Small intestine (tissue), 7 donors: ENCODE data around the gene OR8B8. TPM values are rescaled to one million over a fixed set of nuclear protein-coding genes. Genes with fewer than 3 reads are reported as not detected.
"Not testable (repeated sequence)": the region's sequence is repeated elsewhere in the genome, so short reads cannot be mapped to it uniquely, and the experiment has no call there.

ENCODE experiments used
- DNase-seq, 2 donors: peaks; one replicate each; pipeline versions ENCODE4 v3.0.0 to v3.0.0-alpha.2; 2013
- FAIRE-seq: peaks from 2 replicates; lab custom pipeline; 2012; peaks lifted over from hg19 to GRCh38; lab: Jason Lieb, UNC
- H3K27ac ChIP-seq, 3 donors: one replicate each; pipeline ENCODE4 v1.5.1; 2013; ENCODE audit warnings: low read length in 2 of 3, mild to moderate bottlenecking in 2 of 3, control low read depth in 1 of 3, inconsistent platforms in 1 of 3, low read depth in 1 of 3, moderate library complexity in 1 of 3
- H3K27me3 ChIP-seq, 3 donors: one replicate each; pipeline ENCODE4 v1.6.1; 2013; ENCODE audit warnings: low read length in 3 of 3, inconsistent platforms in 1 of 3; ENCODE audit not compliant: control insufficient read depth in 3 of 3, insufficient read depth in 3 of 3
- H3K36me3 ChIP-seq, 3 donors: one replicate each; pipeline ENCODE4 v1.6.1; 2013; ENCODE audit warnings: low read length in 3 of 3, inconsistent platforms in 1 of 3, low read depth in 1 of 3, mild to moderate bottlenecking in 1 of 3, moderate library complexity in 1 of 3; ENCODE audit not compliant: control insufficient read depth in 3 of 3, insufficient read depth in 2 of 3
- H3K4me1 ChIP-seq, 3 donors: one replicate each; pipeline ENCODE4 v1.6.1; 2013; ENCODE audit warnings: low read length in 2 of 3, inconsistent platforms in 1 of 3, low read depth in 1 of 3, mild to moderate bottlenecking in 1 of 3, moderate library complexity in 1 of 3; ENCODE audit not compliant: control insufficient read depth in 3 of 3, insufficient read depth in 2 of 3
- H3K4me3 ChIP-seq, 3 donors: one replicate each; pipeline ENCODE4 v1.5.1; 2013; ENCODE audit warnings: low read length in 3 of 3, control low read depth in 1 of 3, inconsistent platforms in 1 of 3, low read depth in 1 of 3, mild to moderate bottlenecking in 1 of 3, moderate library complexity in 1 of 3
- H3K9me3 ChIP-seq, 2 donors: one replicate each; pipeline ENCODE4 v1.6.1; 2013; ENCODE audit warnings: low read depth in 1 of 2, low read length in 1 of 2; ENCODE audit not compliant: control insufficient read depth in 2 of 2, insufficient read depth in 1 of 2
- WGBS, 3 donors: extraction: QIAGEN DNeasy Blood & Tissue Kit; methylation state at CpG; one replicate each; pipeline ENCODE4 v1.1.7; 2013; 5-methylcytosine and 5-hydroxymethylcytosine counted together
- polyA plus RNA-seq, 4 donors: library from polyadenylated mRNA; stranded (reverse) in 3 of 4; unstranded in 1 of 4; fragments of 200-250 nt in 3 of 4; fragments of 120-200 nt in 1 of 4; gene quantifications; one replicate each; pipeline versions ENCODE4 v1.2.1 to v1.2.3, GENCODE V29; 2013
- donor health status: healthy with polysubstance abuse.
- donor health status: control.
- donor health status: control.
- donor health status: Bipolar disorder and iron deficiency.
- donor health status: healthy.

The OR8B8 gene
- polyA plus RNA-seq, 4 donors, result not detected

DNA sequence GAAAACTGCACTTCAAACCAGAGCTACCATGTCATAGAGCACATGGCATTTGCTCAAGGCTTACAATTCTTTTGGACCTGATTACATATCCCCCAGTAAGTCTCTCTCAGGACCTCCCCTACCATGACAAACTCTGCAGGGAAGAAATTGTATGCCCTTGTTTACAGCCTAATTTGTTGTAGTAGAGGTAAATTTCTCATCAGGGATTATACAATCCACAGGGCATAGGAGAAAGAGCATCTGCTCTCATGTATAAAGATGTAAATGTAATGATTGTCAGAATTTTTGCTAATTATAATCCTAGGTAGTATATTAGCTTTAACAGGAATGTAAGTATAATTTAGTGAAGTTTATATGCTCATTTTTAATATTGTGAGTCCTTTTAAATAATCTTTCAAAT is 46.6 kb downstream of the OR8B8 start, which contains the start of gene OR8B3:
OR8B3 (minus strand) TSS at position 101 of the 400 bp plus-strand sequence. CDS start 1,673 bp downstream, outside the sequence.
- no peaks in the 10 kb centered on the region for H3K9me3 ChIP-seq
- DNase-seq (no peak), FAIRE-seq (no peak)
- H3K27ac ChIP-seq, result no peak within 1 kb of the TSS
- no peaks in the 10 kb centered on the region for H3K27me3 ChIP-seq
- no peaks in the 10 kb centered on the region for H3K4me1 ChIP-seq
- no peaks in the 10 kb centered on the region for H3K36me3 ChIP-seq
- H3K4me3 ChIP-seq, result no peak within 1 kb of the TSS

GRCh38 chr11:124396847-124397246 is 48.6 kb downstream of the OR8B8 start:
- not testable (repeated sequence) for FAIRE-seq, H3K36me3 ChIP-seq, H3K27me3 ChIP-seq, DNase-seq, H3K27ac ChIP-seq, H3K4me1 ChIP-seq, H3K9me3 ChIP-seq, H3K4me3 ChIP-seq
- WGBS, 3 donors, result 87 to 97% (median 89%) methylated on average over 2 of the region's 4 CpGs

- no peaks in the 10 kb centered on the region for H3K36me3 ChIP-seq
- WGBS, 3 donors, result 59 to 90% (median 67%) methylated on average over 3 of the region's 3 CpGs
Observed at GRCh38 chr11:124394408-124394807, 51.1 kb downstream of the OR8B8 start.

More at GRCh38 chr11:124394408-124394807, 51.1 kb downstream of the OR8B8 start:
- no peaks in the 10 kb centered on the region for H3K4me1 ChIP-seq
- FAIRE-seq (no peak), DNase-seq (no peak)
- no peaks in the 10 kb centered on the region for H3K9me3 ChIP-seq
- H3K27me3 ChIP-seq, result no peaks in the 10 kb centered on the region
- no peak overlapping the region for H3K4me3 ChIP-seq
- H3K27ac ChIP-seq, result no peak overlapping the region

Other genes starting within 250 kb of the OR8B8 start
- gene OR8G1, start 204.6 kb downstream of the OR8B8 start, polyA plus RNA-seq, result not detected
- not detected for gene OR8G5, start 189.3 kb downstream of the OR8B8 start, polyA plus RNA-seq
- gene OR8D1, start 131.7 kb downstream of the OR8B8 start, polyA plus RNA-seq, result not detected
- gene OR8D2, start 125.5 kb downstream of the OR8B8 start, polyA plus RNA-seq, result not detected
- gene OR8B2, start 61.2 kb downstream of the OR8B8 start, polyA plus RNA-seq, result not detected
- gene OR8B3, start 46.7 kb downstream of the OR8B8 start, polyA plus RNA-seq, result not detected
- not detected for gene OR8B4, start 20.8 kb downstream of the OR8B8 start, polyA plus RNA-seq
- gene OR8B12, start 98.0 kb upstream of the OR8B8 start, polyA plus RNA-seq, result not detected
- gene OR8A1, start 124.3 kb upstream of the OR8B8 start, polyA plus RNA-seq, result not detected
- under 1 TPM in 1 of 4 donors, not detected in 3; 0.04 TPM for gene PANX3, start 165.7 kb upstream of the OR8B8 start, polyA plus RNA-seq
- 10 to 100 TPM; 22.5 to 47.4 (median 41.1) TPM for gene TBRG1, start 177.2 kb upstream of the OR8B8 start, polyA plus RNA-seq
- 10 to 100 TPM in 3 of 4 donors, 1 to 10 TPM in 1; 4.1 to 68.9 (median 27.5) TPM for gene SIAE, start 228.0 kb upstream of the OR8B8 start, polyA plus RNA-seq
- 1 to 10 TPM; 3.2 to 9.8 (median 7.0) TPM for gene SPA17, start 228.2 kb upstream of the OR8B8 start, polyA plus RNA-seq